GM12878 (cell line): ENCODE data around the gene GLG1. TPM values are rescaled to one million over a fixed set of nuclear protein-coding genes. Genes with fewer than 3 reads are reported as not detected.
A peak's percentile ranks its signal among the peaks of the same experiment; 100 is the strongest.

Experiments
- ATAC-seq: fragments of 200-7000 bp; cut with Tn5 transposase; 3 replicates; pipeline ENCODE4 v1.9.1; 2020; ENCODE audit warnings: mild to moderate bottlenecking, moderate library complexity
- BruUV-seq: library from RNA; stranded (reverse); fragments of 400-500 nt; replicated peaks from 2 replicates; lab custom pipeline; 2021; lab: Mats Ljungman, UMichigan
- CTCF ChIA-PET: fragments of 300-600 bp; sonication (Branson Sonifier 250); formaldehyde crosslinking; extraction: SDS; loops from one replicate; lab custom pipeline; 2021; ENCODE audit warnings: inconsistent platforms; lab: Yijun Ruan, JAX
- POLR2A ChIA-PET: fragments of 350-600 bp; formaldehyde crosslinking; extraction: SDS; loops from one replicate; lab custom pipeline; 2021; ENCODE audit warnings: inconsistent platforms; lab: Charles Lee
- RAD21 ChIA-PET: fragments of 300-600 bp; sonication (Branson Sonifier 250); formaldehyde crosslinking; loops from one replicate; lab custom pipeline; 2023; ENCODE audit warnings: antibody characterized with exemption; ENCODE audit not compliant: unreplicated experiment; lab: Charles Lee
- SMC1A ChIA-PET: fragments of 300-600 bp; sonication (Branson Sonifier 250); formaldehyde crosslinking; loops from one replicate; lab custom pipeline; 2023; ENCODE audit not compliant: unreplicated experiment, uncharacterized antibody; lab: Charles Lee
- DNase-seq: peaks from one replicate; pipeline ENCODE4 v3.0.0-alpha.2; 2011; ENCODE audit warnings: low read depth, low spot score
- FAIRE-seq: peaks from 3 replicates; lab custom pipeline; 2011; peaks lifted over from hg19 to GRCh38; lab: Jason Lieb, UNC
- H2AFZ ChIP-seq: 2 replicates; pipeline ENCODE4 v1.6.0; 2011; ENCODE audit warnings: low read depth, low read length, control low read depth; ENCODE audit not compliant: control insufficient read depth
- H3K27ac ChIP-seq: 2 replicates; pipeline ENCODE4 v1.5.1; 2011; ENCODE audit warnings: control low read depth; ENCODE audit not compliant: control insufficient read depth, insufficient read depth
- H3K27me3 ChIP-seq, 2 experiments: replicated peaks in 1 of 2; 2 replicates each; pipeline versions ENCODE4 v1.6.0 to v1.6.1; 2011; ENCODE audit warnings: low read length in 1 of 2; ENCODE audit not compliant: control insufficient read depth in 2 of 2, insufficient read depth in 2 of 2
- H3K36me3 ChIP-seq, 2 experiments: 2 replicates each; pipeline ENCODE4 v1.5.1; 2011; ENCODE audit warnings: low read length in 1 of 2; ENCODE audit not compliant: control insufficient read depth in 2 of 2, insufficient read depth in 2 of 2
- H3K4me1 ChIP-seq: 2 replicates; pipeline ENCODE4 v1.6.1; 2011; ENCODE audit warnings: mild to moderate bottlenecking, low read length, moderate library complexity, mixed read lengths; ENCODE audit not compliant: control insufficient read depth, insufficient read depth
- H3K4me2 ChIP-seq: 2 replicates; pipeline ENCODE4 v1.6.0; 2011; ENCODE audit warnings: control low read depth; ENCODE audit not compliant: control insufficient read depth, insufficient read depth
- H3K4me3 ChIP-seq: fragments of 200-600 bp; sonication (generic); 2 replicates; pipeline ENCODE4 v1.5.1; 2016
- H3K79me2 ChIP-seq: 2 replicates; pipeline ENCODE4 v1.6.0; 2011; ENCODE audit warnings: low read length; ENCODE audit not compliant: control insufficient read depth, insufficient read depth
- H3K9ac ChIP-seq: 2 replicates; pipeline ENCODE4 v1.8.0; 2011; ENCODE audit warnings: low read length, control low read depth, mixed read lengths; ENCODE audit not compliant: control insufficient read depth, insufficient read depth
- H3K9me3 ChIP-seq: replicated peaks from 3 replicates; pipeline ENCODE4 v1.5.1; 2011; ENCODE audit warnings: mild to moderate bottlenecking, low read length; ENCODE audit not compliant: control insufficient read depth, insufficient read depth
- H4K20me1 ChIP-seq: 2 replicates; pipeline ENCODE4 v1.6.0; 2011; ENCODE audit not compliant: control insufficient read depth, insufficient read depth
- CEBPB ChIP-seq, 2 experiments: fragments of 150-350 bp in 1 of 2; IDR thresholded peaks; 2 replicates each; pipeline ENCODE4 v1.6.1; 2012 to 2014; ENCODE audit warnings: low read depth in 2 of 2, low read length in 2 of 2, borderline replicate concordance in 1 of 2, inconsistent platforms in 1 of 2
- CHD2 ChIP-seq: IDR thresholded peaks from 2 replicates; pipeline ENCODE4 v1.6.1; 2011; ENCODE audit warnings: low read depth, low read length, improper control_type of control experiment, borderline replicate concordance
- RAD51 ChIP-seq: fragments of 450-650 bp; IDR thresholded peaks from 2 replicates; pipeline ENCODE4 v1.6.1; 2016; ENCODE audit warnings: moderate library complexity, mild to moderate bottlenecking, inconsistent platforms
- SPI1 ChIP-seq: IDR thresholded peaks from 2 replicates; pipeline ENCODE4 v1.6.1; 2011; ENCODE audit warnings: low read depth, mild to moderate bottlenecking, low read length, moderate library complexity, borderline replicate concordance; ENCODE audit not compliant: insufficient read depth
- WGBS: methylation state at CpG from one replicate; pipeline ENCODE4 v1.1.6; 2016; ENCODE audit warnings: low lambda C conversion rate; ENCODE audit not compliant: insufficient replicate concordance, insufficient coverage; ENCODE audit errors: missing lambda C conversion rate; 5-methylcytosine and 5-hydroxymethylcytosine counted together
- in situ Hi-C: fragments of 300-500 bp; cut with MboI; formaldehyde crosslinking; loops from 9 replicates; pipeline ENCODE4 v1.14.3; 2018; ENCODE audit warnings: mixed read lengths
- intact Hi-C: fragments of 100-400 bp; cut with micrococcal nuclease; formaldehyde crosslinking; loops from one replicate; pipeline ENCODE4 v1.14.2; 2022; ENCODE audit not compliant: unreplicated experiment
- polyA plus RNA-seq, 11 experiments: library from polyadenylated mRNA; depleted of rRNA in 4 of 11; unstranded in 6 of 11; stranded (reverse) in 5 of 11; fragments of >200 nt; fragmentation: Nextera tagmentation in 4 of 11; fragmentation: Illumina TruSeq in 1 of 11; extraction: Ambion mirVana in 4 of 11; extraction: Trizol in 1 of 11; gene quantifications; 1 replicate in 1 of 11; 2 replicates in 10 of 11; pipeline versions ENCODE4 v1.2.1 to v1.2.3, GENCODE V29; 2011 to 2016; ENCODE audit warnings: inconsistent platforms in 2 of 11, missing spikeins in 2 of 11, low read depth in 1 of 11
- total RNA-seq, 4 experiments: library from RNA; depleted of rRNA in 3 of 4; stranded (reverse); fragments of >200 nt in 3 of 4; fragmentation: Illumina TruSeq in 1 of 4; extraction: Trizol in 1 of 4; gene quantifications; 2 replicates each; pipeline versions ENCODE4 v1.2.1 to v1.2.3, GENCODE V29; 2013 to 2021
- TF ChIP-seq, protein P1 (sequence below): IDR thresholded peaks from 2 replicates; pipeline ENCODE4 v1.6.1; 2011; ENCODE audit warnings: borderline replicate concordance, low read depth, mild to moderate bottlenecking, moderate library complexity, mixed read lengths, low read length; ENCODE audit not compliant: insufficient read depth; ENCODE audit errors: extremely low read length
- TF ChIP-seq, protein P2 (sequence below): IDR thresholded peaks from 2 replicates; pipeline ENCODE4 v1.6.1; 2011; ENCODE audit warnings: low read depth, low read length, improper control_type of control experiment, borderline replicate concordance

GLG1 gene
- total and polyA plus RNA-seq, 10 of the 15 experiments (the other 5 are each of a cell fraction or from before 2014, with no cell fraction given): 7.6 to 49.4 (median 28.2) TPM

DNA sequence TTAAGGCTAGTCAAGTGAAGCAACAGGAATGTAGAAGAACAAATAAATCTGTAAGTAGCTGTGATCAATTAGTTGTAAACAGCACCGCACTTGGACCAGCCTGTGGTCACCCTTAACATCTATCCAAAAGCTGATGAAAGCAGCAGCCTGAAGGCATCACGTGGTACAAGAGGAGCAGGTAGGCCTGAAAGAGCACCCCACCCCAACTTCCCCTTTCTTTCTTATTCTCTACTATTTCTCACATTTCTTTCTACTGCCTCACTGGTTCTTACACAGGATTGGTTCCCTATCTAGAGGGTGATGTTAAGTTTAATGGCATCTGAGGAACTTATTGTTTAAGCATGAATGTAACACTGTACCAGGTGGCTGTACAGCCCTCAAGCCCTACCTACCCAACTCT lies 143.0 kb downstream of the GLG1 start:
- H4K20me1 ChIP-seq: no peaks in the 10 kb centered on the region; the same call in 1 of the 2 replicates
- in situ Hi-C loops: no loop called here
- H3K9me3 ChIP-seq: no peaks in the 10 kb centered on the region
- DNase-seq: no peak
- no peak overlapping the region for H3K9ac ChIP-seq
- BruUV-seq: no TSS peak
- H3K27ac ChIP-seq: no peak overlapping the region
- no peak for FAIRE-seq
- intact Hi-C loops: no loop called here
- CTCF ChIA-PET: no interaction called here
- H3K36me3 ChIP-seq: peaks cover 5 to 39% of the 10 kb centered on the region in 2 experiments; a peak in 3 of 4 replicates
- WGBS: 13% methylated on average over 2 of the region's 2 CpGs
- peak; percentile 65 for ATAC-seq
- H2AFZ ChIP-seq: no peak overlapping the region
- POLR2A ChIA-PET: interaction anchor here (0.6 kb wide), 1 partner anchor 1419 kb away, joined by 3 read pairs; no protein-coding TSS in a partner anchor
- TF ChIP-seq, protein P1, sequence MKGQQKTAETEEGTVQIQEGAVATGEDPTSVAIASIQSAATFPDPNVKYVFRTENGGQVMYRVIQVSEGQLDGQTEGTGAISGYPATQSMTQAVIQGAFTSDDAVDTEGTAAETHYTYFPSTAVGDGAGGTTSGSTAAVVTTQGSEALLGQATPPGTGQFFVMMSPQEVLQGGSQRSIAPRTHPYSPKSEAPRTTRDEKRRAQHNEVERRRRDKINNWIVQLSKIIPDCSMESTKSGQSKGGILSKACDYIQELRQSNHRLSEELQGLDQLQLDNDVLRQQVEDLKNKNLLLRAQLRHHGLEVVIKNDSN: peak; percentile 68
- TF ChIP-seq, protein P2, sequence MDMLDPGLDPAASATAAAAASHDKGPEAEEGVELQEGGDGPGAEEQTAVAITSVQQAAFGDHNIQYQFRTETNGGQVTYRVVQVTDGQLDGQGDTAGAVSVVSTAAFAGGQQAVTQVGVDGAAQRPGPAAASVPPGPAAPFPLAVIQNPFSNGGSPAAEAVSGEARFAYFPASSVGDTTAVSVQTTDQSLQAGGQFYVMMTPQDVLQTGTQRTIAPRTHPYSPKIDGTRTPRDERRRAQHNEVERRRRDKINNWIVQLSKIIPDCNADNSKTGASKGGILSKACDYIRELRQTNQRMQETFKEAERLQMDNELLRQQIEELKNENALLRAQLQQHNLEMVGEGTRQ: peak; percentile 18; the same call in 1 of the 2 replicates
- TF ChIP-seq CHD2: no peak
- peak; percentile 89 for TF ChIP-seq RAD51
- peak; percentile 52; the same call in 1 of the 2 replicates for TF ChIP-seq SPI1
- no peak for TF ChIP-seq CEBPB (IDR thresholded peaks at IDR 0.05; ENCODE audit: borderline replicate concordance in 1 of 2, low read depth in 2 of 2, low read length in 2 of 2)
- no peak overlapping the region for H3K4me2 ChIP-seq
- RAD21 ChIA-PET: no interaction called here
- no peaks in the 10 kb centered on the region for H3K27me3 ChIP-seq
- H3K79me2 ChIP-seq: no peaks in the 10 kb centered on the region
- H3K4me3 ChIP-seq: no peak overlapping the region
- SMC1A ChIA-PET: no interaction called here
- H3K4me1 ChIP-seq: peaks cover 19% of the 10 kb centered on the region
